ENCODE results near the gene GPR176. TPM values are rescaled to one million over a fixed set of nuclear protein-coding genes. Genes with fewer than 3 reads are reported as not detected.

Gene GPR176
- 10 to 100 TPM; 43.0 to 88.0 TPM for total RNA-seq

GRCh38 chr15:39919748-39920509 lies at the start of gene GPR176:
Gene GPR176 (minus strand): TSS chr15:39920266. CDS start chr15:39920026, 240 bp downstream.
- Histone ChIP-seq H3K4me3 (peak within 1 kb of the TSS; percentile 96), H3K27ac (peak within 1 kb of the TSS; percentile 92 to 93), H3K4me1 (ENCODE audit: control insufficient read depth in 1 of 2, low read depth in 2 of 2) (peaks cover 0 to 8% of the 10 kb centered on the region in 2 donors), H3K9me3 (no peaks in the 10 kb centered on the region), H3K27me3 (replicated peaks; ENCODE audit: insufficient read depth) (no peaks in the 10 kb centered on the region), H3K36me3 (no peaks in the 10 kb centered on the region)
- TF ChIP-seq, protein P1, sequence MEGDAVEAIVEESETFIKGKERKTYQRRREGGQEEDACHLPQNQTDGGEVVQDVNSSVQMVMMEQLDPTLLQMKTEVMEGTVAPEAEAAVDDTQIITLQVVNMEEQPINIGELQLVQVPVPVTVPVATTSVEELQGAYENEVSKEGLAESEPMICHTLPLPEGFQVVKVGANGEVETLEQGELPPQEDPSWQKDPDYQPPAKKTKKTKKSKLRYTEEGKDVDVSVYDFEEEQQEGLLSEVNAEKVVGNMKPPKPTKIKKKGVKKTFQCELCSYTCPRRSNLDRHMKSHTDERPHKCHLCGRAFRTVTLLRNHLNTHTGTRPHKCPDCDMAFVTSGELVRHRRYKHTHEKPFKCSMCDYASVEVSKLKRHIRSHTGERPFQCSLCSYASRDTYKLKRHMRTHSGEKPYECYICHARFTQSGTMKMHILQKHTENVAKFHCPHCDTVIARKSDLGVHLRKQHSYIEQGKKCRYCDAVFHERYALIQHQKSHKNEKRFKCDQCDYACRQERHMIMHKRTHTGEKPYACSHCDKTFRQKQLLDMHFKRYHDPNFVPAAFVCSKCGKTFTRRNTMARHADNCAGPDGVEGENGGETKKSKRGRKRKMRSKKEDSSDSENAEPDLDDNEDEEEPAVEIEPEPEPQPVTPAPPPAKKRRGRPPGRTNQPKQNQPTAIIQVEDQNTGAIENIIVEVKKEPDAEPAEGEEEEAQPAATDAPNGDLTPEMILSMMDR (IDR thresholded peaks at IDR 0.05), result no peak
- DNase-seq (ENCODE audit: low spot score) (peak; percentile 25), ATAC-seq (ENCODE audit: insufficient number of reproducible peaks, low FRiP score, low read depth) (peak; percentile 61)

DNA sequence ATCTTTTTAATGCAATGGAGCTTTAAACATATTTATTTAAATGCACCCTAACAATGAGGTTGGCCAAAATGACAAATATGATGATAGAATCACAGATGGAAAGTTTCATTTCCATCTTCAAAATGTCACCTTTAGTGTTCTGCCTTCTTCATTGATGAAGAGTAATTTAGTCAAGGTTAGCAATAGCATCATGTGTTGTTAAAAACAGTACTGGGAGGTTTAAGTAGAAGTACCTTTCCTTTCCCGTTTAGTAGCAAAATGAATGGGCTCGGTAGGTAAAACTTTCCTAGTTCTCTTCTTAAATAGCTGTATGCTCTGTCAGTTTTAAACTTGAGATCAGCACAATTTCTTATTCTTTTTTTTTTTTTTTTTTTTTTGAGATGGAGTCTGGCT lies 48.9 kb upstream of the GPR176 start:
- no peak overlapping the region for H3K27ac ChIP-seq
- no peaks in the 10 kb centered on the region for H3K9me3 ChIP-seq
- peaks cover 28% of the 10 kb centered on the region for H3K36me3 ChIP-seq
- TF ChIP-seq, protein P1 (IDR thresholded peaks at IDR 0.05), result no peak
- DNase-seq (ENCODE audit: low spot score) (no peak), ATAC-seq (ENCODE audit: insufficient number of reproducible peaks, low FRiP score, low read depth) (no peak)
- no peaks in the 10 kb centered on the region for H3K27me3 ChIP-seq (replicated peaks; ENCODE audit: insufficient read depth)
- H3K4me1 ChIP-seq (ENCODE audit: control insufficient read depth in 1 of 2, low read depth in 2 of 2), result peaks cover 0 to 8% of the 10 kb centered on the region in 2 donors
- no peak overlapping the region for H3K4me3 ChIP-seq

- H3K27me3 ChIP-seq (replicated peaks; ENCODE audit: insufficient read depth), result no peaks in the 10 kb centered on the region
- H3K4me3 ChIP-seq, result no peak overlapping the region
- H3K9me3 ChIP-seq, result no peaks in the 10 kb centered on the region
- no peak for ATAC-seq (ENCODE audit: insufficient number of reproducible peaks, low FRiP score, low read depth)
- TF ChIP-seq, protein P1 (IDR thresholded peaks at IDR 0.05), result no peak
- H3K27ac ChIP-seq, result no peak overlapping the region
- peaks cover 23% of the 10 kb centered on the region for H3K36me3 ChIP-seq
- no peak for DNase-seq (ENCODE audit: low spot score)
- H3K4me1 ChIP-seq (ENCODE audit: control insufficient read depth in 1 of 2, low read depth in 2 of 2), result peaks cover 0 to 8% of the 10 kb centered on the region in 2 donors
These were observed 48.4 kb upstream of the GPR176 start for GRCh38 chr15:39968273-39969001.

- Histone ChIP-seq H3K27ac (no peak overlapping the region), H3K27me3 (replicated peaks; ENCODE audit: insufficient read depth) (no peaks in the 10 kb centered on the region), H3K9me3 (no peaks in the 10 kb centered on the region), H3K36me3 (peaks cover 20% of the 10 kb centered on the region), H3K4me3 (no peak overlapping the region), H3K4me1 (ENCODE audit: control insufficient read depth in 1 of 2, low read depth in 2 of 2) (peaks cover 0 to 8% of the 10 kb centered on the region in 2 donors)
- DNase-seq (ENCODE audit: low spot score) (no peak), ATAC-seq (ENCODE audit: insufficient number of reproducible peaks, low FRiP score, low read depth) (no peak)
- TF ChIP-seq, protein P1 (IDR thresholded peaks at IDR 0.05), result no peak
These were observed 46.5 kb upstream of the GPR176 start for GRCh38 chr15:39966521-39966920.

DNA sequence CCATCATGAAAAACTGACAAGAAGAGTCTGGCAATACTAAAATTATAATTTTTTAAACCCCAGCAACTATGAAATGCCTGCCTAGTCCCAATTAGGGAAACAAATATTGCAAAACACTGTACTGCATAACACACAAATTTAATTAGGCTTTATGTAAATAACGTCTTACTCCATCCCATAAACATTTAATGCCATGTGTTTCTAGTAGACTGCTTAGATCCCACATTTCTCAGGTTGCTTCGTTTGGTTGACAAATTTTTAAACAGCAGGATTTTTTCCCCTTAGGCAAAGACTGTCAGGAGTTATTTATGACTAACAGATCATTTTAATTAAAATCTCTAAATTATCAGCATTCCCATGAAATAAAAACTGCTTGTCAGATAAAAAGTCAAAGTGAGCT lies 43.7 kb upstream of the GPR176 start:
- no peaks in the 10 kb centered on the region for H3K27me3 ChIP-seq (replicated peaks; ENCODE audit: insufficient read depth)
- H3K9me3 ChIP-seq, result no peaks in the 10 kb centered on the region
- H3K4me3 ChIP-seq, result no peak overlapping the region
- peaks cover 24% of the 10 kb centered on the region for H3K36me3 ChIP-seq
- no peak overlapping the region for H3K27ac ChIP-seq
- ATAC-seq (ENCODE audit: insufficient number of reproducible peaks, low FRiP score, low read depth) (no peak), DNase-seq (ENCODE audit: low spot score) (no peak)
- no peaks in the 10 kb centered on the region for H3K4me1 ChIP-seq (ENCODE audit: control insufficient read depth in 1 of 2, low read depth in 2 of 2)
- TF ChIP-seq, protein P1 (IDR thresholded peaks at IDR 0.05), result no peak

All from thoracic aorta (tissue), 2 donors.